ENCODE data around the gene GHRHR. TPM values are rescaled to one million over a fixed set of nuclear protein-coding genes. Genes with fewer than 3 reads are reported as not detected.

Gene GHRHR
- total and polyA plus RNA-seq, 10 of the 15 experiments (the other 5 are each of a cell fraction or from before 2014, with no cell fraction given), result not detected

- no peak for TF ChIP-seq CEBPB (IDR thresholded peaks at IDR 0.05; ENCODE audit: borderline replicate concordance in 1 of 2, low read depth in 2 of 2, low read length in 2 of 2)
Observed at GRCh38 chr7:30925913-30926312, 37.8 kb upstream of the GHRHR start (continued).

DNA sequence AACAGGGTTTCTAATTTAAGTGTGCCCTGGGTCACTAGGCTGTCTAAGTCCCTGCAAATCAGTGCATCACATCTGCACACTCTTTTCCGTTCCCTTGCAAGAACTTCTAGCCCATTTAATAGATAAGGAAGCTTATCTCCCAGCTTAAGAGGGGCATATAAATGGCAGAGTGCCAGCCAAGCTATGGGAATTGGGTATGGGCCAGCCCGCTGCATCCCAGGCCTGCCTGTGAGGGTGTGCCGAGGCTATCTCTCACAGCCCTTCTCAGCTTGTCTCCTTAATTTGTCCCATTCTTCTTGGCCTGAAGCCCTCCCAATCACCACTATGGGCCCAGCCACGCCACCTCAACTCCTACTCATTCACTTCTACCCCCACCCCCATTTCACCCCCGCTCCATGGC, 37.4 kb upstream of the GHRHR start:
- H3K4me3 ChIP-seq, result no peak overlapping the region
- DNase-seq (ENCODE audit: low read depth, low spot score) (no peak), FAIRE-seq (no peak), ATAC-seq (no peak)
- TF ChIP-seq, protein P1, sequence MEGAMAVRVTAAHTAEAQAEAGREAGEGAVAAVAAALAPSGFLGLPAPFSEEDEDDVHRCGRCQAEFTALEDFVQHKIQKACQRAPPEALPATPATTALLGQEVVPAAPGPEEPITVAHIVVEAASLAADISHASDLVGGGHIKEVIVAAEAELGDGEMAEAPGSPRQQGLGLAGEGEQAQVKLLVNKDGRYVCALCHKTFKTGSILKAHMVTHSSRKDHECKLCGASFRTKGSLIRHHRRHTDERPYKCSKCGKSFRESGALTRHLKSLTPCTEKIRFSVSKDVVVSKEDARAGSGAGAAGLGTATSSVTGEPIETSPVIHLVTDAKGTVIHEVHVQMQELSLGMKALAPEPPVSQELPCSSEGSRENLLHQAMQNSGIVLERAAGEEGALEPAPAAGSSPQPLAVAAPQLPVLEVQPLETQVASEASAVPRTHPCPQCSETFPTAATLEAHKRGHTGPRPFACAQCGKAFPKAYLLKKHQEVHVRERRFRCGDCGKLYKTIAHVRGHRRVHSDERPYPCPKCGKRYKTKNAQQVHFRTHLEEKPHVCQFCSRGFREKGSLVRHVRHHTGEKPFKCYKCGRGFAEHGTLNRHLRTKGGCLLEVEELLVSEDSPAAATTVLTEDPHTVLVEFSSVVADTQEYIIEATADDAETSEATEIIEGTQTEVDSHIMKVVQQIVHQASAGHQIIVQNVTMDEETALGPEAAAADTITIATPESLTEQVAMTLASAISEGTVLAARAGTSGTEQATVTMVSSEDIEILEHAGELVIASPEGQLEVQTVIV (IDR thresholded peaks at IDR 0.05; ENCODE audit: borderline replicate concordance, partially characterized antibody), result no peak
- no peak for TF ChIP-seq SREBF2 (IDR thresholded peaks at IDR 0.05; ENCODE audit: low read length)
- no peak for TF ChIP-seq NR2F1 (conservative IDR thresholded peaks at IDR 0.05)
- TF ChIP-seq ETV6 (conservative IDR thresholded peaks at IDR 0.05 in 1 of 2, IDR thresholded peaks at IDR 0.05 in 1 of 2; ENCODE audit: borderline replicate concordance in 1 of 2, low read depth in 1 of 2), result no peak
- no peak for TF ChIP-seq PML (IDR thresholded peaks at IDR 0.05; ENCODE audit: low read length)
- TF ChIP-seq CHD2 (IDR thresholded peaks at IDR 0.05; ENCODE audit: borderline replicate concordance, low read depth, low read length), result no peak
- no peak for TF ChIP-seq CEBPB (IDR thresholded peaks at IDR 0.05; ENCODE audit: borderline replicate concordance in 1 of 2, low read depth in 2 of 2, low read length in 2 of 2)
- TF ChIP-seq IRF3 (IDR thresholded peaks at IDR 0.05), result no peak
- TF ChIP-seq, protein P2, sequence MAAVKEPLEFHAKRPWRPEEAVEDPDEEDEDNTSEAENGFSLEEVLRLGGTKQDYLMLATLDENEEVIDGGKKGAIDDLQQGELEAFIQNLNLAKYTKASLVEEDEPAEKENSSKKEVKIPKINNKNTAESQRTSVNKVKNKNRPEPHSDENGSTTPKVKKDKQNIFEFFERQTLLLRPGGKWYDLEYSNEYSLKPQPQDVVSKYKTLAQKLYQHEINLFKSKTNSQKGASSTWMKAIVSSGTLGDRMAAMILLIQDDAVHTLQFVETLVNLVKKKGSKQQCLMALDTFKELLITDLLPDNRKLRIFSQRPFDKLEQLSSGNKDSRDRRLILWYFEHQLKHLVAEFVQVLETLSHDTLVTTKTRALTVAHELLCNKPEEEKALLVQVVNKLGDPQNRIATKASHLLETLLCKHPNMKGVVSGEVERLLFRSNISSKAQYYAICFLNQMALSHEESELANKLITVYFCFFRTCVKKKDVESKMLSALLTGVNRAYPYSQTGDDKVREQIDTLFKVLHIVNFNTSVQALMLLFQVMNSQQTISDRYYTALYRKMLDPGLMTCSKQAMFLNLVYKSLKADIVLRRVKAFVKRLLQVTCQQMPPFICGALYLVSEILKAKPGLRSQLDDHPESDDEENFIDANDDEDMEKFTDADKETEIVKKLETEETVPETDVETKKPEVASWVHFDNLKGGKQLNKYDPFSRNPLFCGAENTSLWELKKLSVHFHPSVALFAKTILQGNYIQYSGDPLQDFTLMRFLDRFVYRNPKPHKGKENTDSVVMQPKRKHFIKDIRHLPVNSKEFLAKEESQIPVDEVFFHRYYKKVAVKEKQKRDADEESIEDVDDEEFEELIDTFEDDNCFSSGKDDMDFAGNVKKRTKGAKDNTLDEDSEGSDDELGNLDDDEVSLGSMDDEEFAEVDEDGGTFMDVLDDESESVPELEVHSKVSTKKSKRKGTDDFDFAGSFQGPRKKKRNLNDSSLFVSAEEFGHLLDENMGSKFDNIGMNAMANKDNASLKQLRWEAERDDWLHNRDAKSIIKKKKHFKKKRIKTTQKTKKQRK (IDR thresholded peaks at IDR 0.05; ENCODE audit: low read depth, low read length), result no peak
- TF ChIP-seq RB1 (IDR thresholded peaks at IDR 0.05; ENCODE audit: borderline replicate concordance), result no peak
- no peak overlapping the region for H3K9ac ChIP-seq (ENCODE audit: control insufficient read depth, insufficient read depth, low read length)
- no peak overlapping the region for H3K4me2 ChIP-seq (ENCODE audit: control insufficient read depth, insufficient read depth)
- 37% methylated on average over 5 of the region's 5 CpGs for WGBS (ENCODE audit: insufficient coverage, insufficient replicate concordance, low lambda C conversion rate, missing lambda C conversion rate)
- no peaks in the 10 kb centered on the region for H3K4me1 ChIP-seq (ENCODE audit: control insufficient read depth, insufficient read depth, low read length)
- no peak overlapping the region for H2AFZ ChIP-seq (ENCODE audit: control insufficient read depth, low read depth, low read length)
- POLR2A ChIA-PET, result no interaction called here
- H3K9me3 ChIP-seq (replicated peaks; ENCODE audit: control insufficient read depth, insufficient read depth, low read length), result no peaks in the 10 kb centered on the region; the same call in 2 of the 3 replicates
- no peak overlapping the region for H3K27ac ChIP-seq (ENCODE audit: control insufficient read depth, insufficient read depth)
- H3K79me2 ChIP-seq (ENCODE audit: control insufficient read depth, insufficient read depth, low read length), result no peaks in the 10 kb centered on the region
- in situ Hi-C loops (cut with MboI) (no loop called here), intact Hi-C loops (cut with micrococcal nuclease; ENCODE audit: unreplicated experiment) (no loop called here)
- CTCF ChIA-PET, result no interaction called here
- H4K20me1 ChIP-seq (ENCODE audit: control insufficient read depth, insufficient read depth), result no peaks in the 10 kb centered on the region
- no peaks in the 10 kb centered on the region; a peak in 1 of 4 replicates for H3K27me3 ChIP-seq (replicated peaks in 1 of 2; ENCODE audit: control insufficient read depth in 2 of 2, insufficient read depth in 2 of 2, low read length in 1 of 2)
- SMC1A ChIA-PET (ENCODE audit: uncharacterized antibody, unreplicated experiment), result no interaction called here
- BruUV-seq (replicated peaks), result no TSS peak
- H3K36me3 ChIP-seq (ENCODE audit: control insufficient read depth in 2 of 2, insufficient read depth in 2 of 2, low read length in 1 of 2), result no peaks in the 10 kb centered on the region
- RAD21 ChIA-PET (ENCODE audit: unreplicated experiment), result no interaction called here

Measured in GM12878 (cell line).